ENCODE measurements around the gene R3HDM2.

- TF ChIP-seq ZNF891 (CRISPR knock-in tag; IDR thresholded peaks at IDR 0.05) (no peak), ZFP37 (CRISPR knock-in tag; IDR thresholded peaks at IDR 0.05; ENCODE audit: borderline replicate concordance) (no peak), EZH2 (conservative IDR thresholded peaks at IDR 0.05; ENCODE audit: low read depth, low read length) (no peak), ZNF441 (CRISPR knock-in tag; IDR thresholded peaks at IDR 0.05; ENCODE audit: borderline replicate concordance) (no peak), ATF1 (CRISPR knock-in tag; IDR thresholded peaks at IDR 0.05) (no peak), ZBTB40 (IDR thresholded peaks at IDR 0.05) (no peak), ZBTB40 (CRISPR knock-in tag; IDR thresholded peaks at IDR 0.05) (no peak), TCF7L2 (IDR thresholded peaks at IDR 0.05; ENCODE audit: low read depth, low read length) (no peak), ZNF639 (CRISPR knock-in tag; conservative IDR thresholded peaks at IDR 0.05) (no peak), RAD21 (CRISPR knock-in tag; IDR thresholded peaks at IDR 0.05) (no peak), ASH2L (IDR thresholded peaks at IDR 0.05; ENCODE audit: insufficient read length, low read depth, low read length) (no peak), KLF13 (CRISPR knock-in tag; IDR thresholded peaks at IDR 0.05) (no peak), ATF4 (CRISPR knock-in tag; IDR thresholded peaks at IDR 0.05) (no peak), IRF2 (CRISPR knock-in tag; IDR thresholded peaks at IDR 0.05) (no peak)
Observed at GRCh38 chr12:57263096-57263495, 167.7 kb downstream of the R3HDM2 start.
